Endodermal cell (in vitro differentiated cells): ENCODE measurements around the gene CASP3. TPM values are rescaled to one million over a fixed set of nuclear protein-coding genes. Genes with fewer than 3 reads are reported as not detected.
A peak's percentile ranks its signal among the peaks of the same experiment; 100 is the strongest.

Experiments used
- DNase-seq: peaks from one replicate; pipeline ENCODE4 v3.0.0-alpha.2; 2017
- H3K27ac ChIP-seq: 2 replicates; pipeline ENCODE4 v1.5.1; 2013; ENCODE audit warnings: mild to moderate bottlenecking, low read depth, low read length, moderate library complexity
- H3K27me3 ChIP-seq: 2 replicates; pipeline ENCODE4 v1.6.1; 2013; ENCODE audit warnings: mild to moderate bottlenecking, low read length, moderate library complexity; ENCODE audit not compliant: insufficient read depth, control insufficient read depth, poor library complexity, severe bottlenecking
- H3K36me3 ChIP-seq: 2 replicates; pipeline ENCODE4 v1.7.0; 2013; ENCODE audit warnings: mild to moderate bottlenecking, low read length, moderate library complexity; ENCODE audit not compliant: control insufficient read depth, insufficient read depth
- H3K4me1 ChIP-seq: one replicate; pipeline ENCODE4 v1.7.0; 2013; ENCODE audit warnings: low read length; ENCODE audit not compliant: control insufficient read depth, insufficient read depth
- H3K4me3 ChIP-seq: 2 replicates; pipeline ENCODE4 v1.5.1; 2013; ENCODE audit warnings: mild to moderate bottlenecking, low read length, moderate library complexity
- H3K9ac ChIP-seq: 2 replicates; pipeline ENCODE4 v1.6.1; 2013; ENCODE audit warnings: mild to moderate bottlenecking, low read length, moderate library complexity; ENCODE audit not compliant: poor library complexity, severe bottlenecking; ENCODE audit errors: extremely low read depth
- H3K9me3 ChIP-seq: 2 replicates; pipeline ENCODE4 v1.6.1; 2013; ENCODE audit warnings: mild to moderate bottlenecking, low read length, moderate library complexity; ENCODE audit not compliant: control insufficient read depth
- H3K27ac Mint-ChIP-seq: 2 replicates; pipeline ENCODE4 v1.8.0; 2020; ENCODE audit warnings: mixed read lengths
- H3K27me3 Mint-ChIP-seq: 2 replicates; pipeline ENCODE4 v1.8.0; 2021; ENCODE audit warnings: mild to moderate bottlenecking, mixed read lengths; ENCODE audit not compliant: insufficient read depth
- H3K36me3 Mint-ChIP-seq: 2 replicates; pipeline ENCODE4 v1.8.0; 2020; ENCODE audit warnings: low read depth, mixed read lengths
- H3K4me1 Mint-ChIP-seq: 2 replicates; pipeline ENCODE4 v1.8.0; 2020; ENCODE audit warnings: mixed read lengths
- H3K4me3 Mint-ChIP-seq: 2 replicates; pipeline ENCODE4 v1.8.0; 2020; ENCODE audit warnings: mild to moderate bottlenecking, moderate library complexity, mixed read lengths
- H3K9me3 Mint-ChIP-seq: 2 replicates; pipeline ENCODE4 v1.8.0; 2020; ENCODE audit warnings: mild to moderate bottlenecking, mixed read lengths
- CTCF ChIP-seq: fragments of 200-600 bp; sonication (generic); conservative IDR thresholded peaks from 2 replicates; pipeline ENCODE4 v1.5.0; 2021; ENCODE audit warnings: antibody characterized with exemption, mild to moderate bottlenecking
- WGBS, 2 experiments: methylation state at CpG; one replicate each; pipeline versions ENCODE4 v1.1.5 to v1.1.7; 2013; ENCODE audit warnings: missing lambda C conversion rate in 2 of 2, mixed read lengths in 1 of 2; ENCODE audit not compliant: insufficient coverage in 1 of 2, insufficient read length in 1 of 2; 5-methylcytosine and 5-hydroxymethylcytosine counted together
- total RNA-seq, 2 donors: library from RNA; stranded (reverse); fragmentation: NEBNext Ultra II Directional in 1 of 2; extraction: Animal tissue kit (Norgen Biotek cat#: 25700) in 1 of 2; gene quantifications; 2 replicates in 1 of 2; 3 replicates in 1 of 2; pipeline ENCODE4 v1.2.1, GENCODE V29; 2021

CASP3 gene
- total RNA-seq, 2 donors from 2014 or later = 49.8 to 62.9 TPM

DNA sequence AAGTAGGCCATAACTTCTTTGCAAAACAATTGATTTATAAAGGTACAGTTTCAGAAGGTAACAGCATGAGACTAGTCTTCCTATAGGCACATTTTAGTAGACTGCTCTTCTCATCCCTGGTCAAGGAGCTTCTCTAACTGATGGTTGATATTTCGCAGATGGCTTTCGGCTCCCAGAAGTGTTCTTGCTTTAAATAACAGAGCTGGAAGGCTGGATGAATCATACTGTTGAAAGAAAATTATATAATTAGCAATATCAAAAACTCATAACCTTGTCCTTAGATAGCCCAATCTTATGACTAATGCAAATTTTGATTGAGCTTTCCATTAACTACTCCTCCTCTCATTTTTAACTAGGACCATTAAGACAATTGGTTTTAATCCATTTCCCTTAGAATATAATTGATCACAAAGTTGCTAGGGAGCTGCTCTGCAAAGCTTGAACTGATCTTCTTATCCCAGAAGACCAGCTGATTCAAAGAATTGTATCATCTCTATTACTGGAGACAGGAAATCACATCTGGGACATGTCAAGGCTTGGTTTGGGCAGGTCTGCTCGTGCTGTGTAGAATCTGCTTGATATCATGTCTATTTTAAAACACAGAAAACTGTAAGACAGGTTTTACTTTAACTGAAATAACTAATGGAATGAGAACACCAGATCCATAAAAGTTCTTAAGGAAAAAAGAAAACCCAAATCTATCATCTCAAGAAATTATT, 46.1 kb upstream of the CASP3 start:
- Mint-ChIP-seq H3K27me3 (no peaks in the 10 kb centered on the region), H3K4me1 (no peaks in the 10 kb centered on the region), H3K36me3 (peaks cover 58% of the 10 kb centered on the region), H3K4me3 (no peak overlapping the region), H3K27ac (no peak overlapping the region), H3K9me3 (no peaks in the 10 kb centered on the region)
- Histone ChIP-seq H3K9ac (no peak overlapping the region), H3K9me3 (no peaks in the 10 kb centered on the region), H3K4me1 (no peaks in the 10 kb centered on the region), H3K27me3 (no peaks in the 10 kb centered on the region), H3K36me3 (peaks cover 49% of the 10 kb centered on the region), H3K27ac (no peak overlapping the region), H3K4me3 (no peak overlapping the region)
- 95 to 100% methylated on average over 2 to 3 of the region's 3 CpGs for WGBS, 2 experiments
- no peak for TF ChIP-seq CTCF
- no peak for DNase-seq

GRCh38 chr4:184694412-184694956, 45.2 kb upstream of the CASP3 start:
- no peaks in the 10 kb centered on the region for H3K4me1 ChIP-seq
- Mint-ChIP-seq H3K4me1 (no peaks in the 10 kb centered on the region), H3K27ac (no peak overlapping the region), H3K4me3 (no peak overlapping the region), H3K27me3 (no peaks in the 10 kb centered on the region), H3K9me3 (no peaks in the 10 kb centered on the region), H3K36me3 (peaks cover 50% of the 10 kb centered on the region)
- H3K9ac ChIP-seq = no peak overlapping the region
- no peak overlapping the region for H3K4me3 ChIP-seq
- TF ChIP-seq CTCF = no peak
- H3K27me3 ChIP-seq = no peaks in the 10 kb centered on the region
- no peak for DNase-seq
- no peaks in the 10 kb centered on the region for H3K9me3 ChIP-seq
- H3K27ac ChIP-seq = no peak overlapping the region
- peaks cover 43% of the 10 kb centered on the region for H3K36me3 ChIP-seq

GRCh38 chr4:184693056-184693455, 43.8 kb upstream of the CASP3 start:
- Mint-ChIP-seq H3K4me1 (peaks cover 6% of the 10 kb centered on the region), H3K4me3 (no peak overlapping the region), H3K27me3 (no peaks in the 10 kb centered on the region), H3K36me3 (peaks cover 46% of the 10 kb centered on the region), H3K9me3 (no peaks in the 10 kb centered on the region), H3K27ac (peak overlapping the region; percentile 2)
- Histone ChIP-seq H3K27me3 (no peaks in the 10 kb centered on the region), H3K4me1 (no peaks in the 10 kb centered on the region), H3K9me3 (no peaks in the 10 kb centered on the region), H3K9ac (no peak overlapping the region), H3K27ac (no peak overlapping the region), H3K4me3 (no peak overlapping the region), H3K36me3 (peaks cover 43% of the 10 kb centered on the region)
- 97 to 100% methylated on average over 3 to 5 of the region's 5 CpGs for WGBS, 2 experiments
- no peak for TF ChIP-seq CTCF
- no peak for DNase-seq
